H1 (cell line): Measurements from ENCODE around the gene C5orf24. TPM values are rescaled to one million over a fixed set of nuclear protein-coding genes. Genes with fewer than 3 reads are reported as not detected.

Experiments used
- BRCA1 ChIP-seq: IDR thresholded peaks from 2 replicates; pipeline ENCODE4 v1.6.1; 2012; ENCODE audit warnings: low read depth, low read length, improper control_type of control experiment
- RXRA ChIP-seq: IDR thresholded peaks from 2 replicates; pipeline ENCODE4 v1.6.1; 2011; ENCODE audit warnings: low read depth, mild to moderate bottlenecking, low read length, moderate library complexity; ENCODE audit not compliant: insufficient read depth
- SP2 ChIP-seq: IDR thresholded peaks from 2 replicates; pipeline ENCODE4 v1.6.1; 2012; ENCODE audit warnings: mild to moderate bottlenecking, low read length, inconsistent platforms
- polyA plus RNA-seq, 7 experiments: library from polyadenylated mRNA; depleted of rRNA in 3 of 7; stranded (reverse) in 5 of 7; unstranded in 2 of 7; fragments of >200 nt in 5 of 7; fragments of 200-250 nt in 2 of 7; gene quantifications; 1 replicate in 5 of 7; 2 replicates in 1 of 7; 4 replicates in 1 of 7; pipeline versions ENCODE4 v1.2.1 to v1.2.3, GENCODE V29; 2011 to 2013; ENCODE audit warnings: missing spikeins in 2 of 7, mixed read lengths in 2 of 7
- total RNA-seq: library from RNA; stranded (reverse); fragmentation: NEBNext Ultra II Directional; extraction: Animal tissue kit (Norgen Biotek cat#: 25700); gene quantifications from 2 replicates; pipeline ENCODE4 v1.2.1, GENCODE V29; 2021

C5orf24 gene
- total and polyA plus RNA-seq, 2 of the 8 experiments (the other 6 are each of a cell fraction or from before 2014, with no cell fraction given): 11.1 to 20.2 TPM

DNA sequence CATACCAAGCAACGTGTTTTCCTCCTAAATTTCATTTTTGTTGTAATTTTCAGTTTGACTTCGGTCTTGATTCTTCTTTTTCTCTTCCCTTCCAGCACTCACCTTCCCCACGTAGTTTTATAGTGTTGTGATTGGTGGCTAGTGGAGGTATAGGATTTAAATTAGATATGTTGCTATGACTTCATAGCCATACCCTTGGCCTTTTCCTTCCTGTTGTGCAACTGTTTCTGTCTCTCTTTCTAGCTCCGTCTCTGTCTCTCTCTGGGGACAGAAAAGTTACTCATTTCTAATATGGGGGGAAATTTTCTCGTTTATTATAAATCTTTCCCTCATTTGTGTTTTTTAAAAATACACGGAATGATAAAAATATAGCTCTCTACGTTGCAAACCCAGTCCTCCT lies 20.6 kb upstream of the C5orf24 start (continued):
- TF ChIP-seq SP2 (no peak), RXRA (no peak), BRCA1 (no peak)
